GM12875 (cell line): Measurements from ENCODE around the gene SMIM17.
A peak's percentile ranks its signal among the peaks of the same experiment; 100 is the strongest.

Experiments
- H3K4me3 ChIP-seq: one replicate; pipeline ENCODE4 v1.5.1; 2011; ENCODE audit warnings: low read depth, low read length, control low read depth
- CTCF ChIP-seq: IDR thresholded peaks from 2 replicates; pipeline ENCODE4 v1.5.1; 2011; ENCODE audit warnings: low read depth, mild to moderate bottlenecking, control low read depth, inconsistent platforms, low read length, moderate library complexity, borderline replicate concordance; ENCODE audit not compliant: insufficient read depth

Gene SMIM17

GRCh38 chr19:56642711-56643459, at the start of gene SMIM17:
SMIM17 (plus strand) TSS chr19:56643159; CDS start chr19:56645668, 2,509 bp downstream.
- TF ChIP-seq CTCF, result no peak

GRCh38 chr19:56594446-56594782, 48.5 kb upstream of the SMIM17 start:
- no peak overlapping the region for H3K4me3 ChIP-seq
- no peak for TF ChIP-seq CTCF

More at GRCh38 chr19:56642711-56643459, at the start of gene SMIM17:
- no peak within 1 kb of the TSS for H3K4me3 ChIP-seq

- H3K4me3 ChIP-seq, result peak within 1 kb of the TSS; percentile 28
- TF ChIP-seq CTCF, result no peak
Observed at GRCh38 chr19:56594783-56595547, 48.0 kb upstream of the SMIM17 start, which contains the start of gene ZNF71. ZNF71 (plus strand) TSS chr19:56595302; CDS start chr19:56601559, 6,257 bp downstream.

- peak overlapping the region; percentile 28 for H3K4me3 ChIP-seq
- no peak for TF ChIP-seq CTCF
Observed at GRCh38 chr19:56595548-56595899, 47.4 kb upstream of the SMIM17 start.

- TF ChIP-seq CTCF, result no peak
- H3K4me3 ChIP-seq, result no peak overlapping the region
Observed at GRCh38 chr19:56596676-56597075, 46.3 kb upstream of the SMIM17 start.

- no peak for TF ChIP-seq CTCF
- H3K4me3 ChIP-seq, result no peak overlapping the region
Observed at GRCh38 chr19:56597696-56598095, 45.3 kb upstream of the SMIM17 start.

GRCh38 chr19:56601375-56601774, 41.6 kb upstream of the SMIM17 start:
- no peak for TF ChIP-seq CTCF
- no peak overlapping the region for H3K4me3 ChIP-seq
